Activated T-helper 1 cell treated with anti-CD3 and anti-CD28 coated beads, Interleukin-2, amount 50 U/mL, for 16 hours (primary cell): ENCODE results near the gene IFNAR1.
A peak's percentile ranks its signal among the peaks of the same experiment; 100 is the strongest.
"Not testable (repeated sequence)": the region's sequence is repeated elsewhere in the genome, so short reads cannot be mapped to it uniquely, and the experiment has no call there.

Source experiments
- DNase-seq, 2 donors: peaks; one replicate each; pipeline ENCODE4 v3.0.0-alpha.2; 2020; ENCODE audit warnings: low read depth in 1 of 2, low spot score in 1 of 2

The IFNAR1 gene

DNA sequence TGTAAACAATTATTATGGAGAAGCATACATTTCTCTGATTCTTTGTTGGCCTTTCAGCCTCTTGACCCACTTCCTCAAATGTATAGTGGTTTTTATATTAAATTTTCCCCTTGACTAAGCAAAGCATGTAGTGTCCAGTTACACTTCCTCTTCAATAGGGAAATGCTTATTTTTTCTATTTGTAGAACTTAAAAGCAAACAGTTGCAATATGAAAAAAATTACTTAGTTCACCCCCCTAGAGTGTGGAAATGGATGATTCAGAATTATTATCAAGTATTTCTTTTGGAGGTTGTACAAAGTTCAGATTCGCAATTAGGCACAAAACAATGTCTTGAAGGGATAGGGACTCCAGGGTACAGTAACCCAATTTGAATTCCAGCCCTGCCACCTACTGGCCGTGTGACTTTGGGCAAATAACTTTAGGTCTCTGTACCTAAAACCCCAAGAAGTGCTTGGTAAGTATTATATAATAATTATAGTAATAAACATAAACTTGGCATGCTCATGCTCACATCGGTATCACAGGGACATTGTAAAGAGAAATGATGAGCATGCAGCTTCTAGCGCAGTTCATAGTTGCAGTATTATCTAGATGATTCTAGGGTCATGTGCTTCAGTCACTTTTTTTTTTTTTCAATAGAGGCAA, 49.8 kb downstream of the IFNAR1 start:
- DNase-seq: no peak

DNA sequence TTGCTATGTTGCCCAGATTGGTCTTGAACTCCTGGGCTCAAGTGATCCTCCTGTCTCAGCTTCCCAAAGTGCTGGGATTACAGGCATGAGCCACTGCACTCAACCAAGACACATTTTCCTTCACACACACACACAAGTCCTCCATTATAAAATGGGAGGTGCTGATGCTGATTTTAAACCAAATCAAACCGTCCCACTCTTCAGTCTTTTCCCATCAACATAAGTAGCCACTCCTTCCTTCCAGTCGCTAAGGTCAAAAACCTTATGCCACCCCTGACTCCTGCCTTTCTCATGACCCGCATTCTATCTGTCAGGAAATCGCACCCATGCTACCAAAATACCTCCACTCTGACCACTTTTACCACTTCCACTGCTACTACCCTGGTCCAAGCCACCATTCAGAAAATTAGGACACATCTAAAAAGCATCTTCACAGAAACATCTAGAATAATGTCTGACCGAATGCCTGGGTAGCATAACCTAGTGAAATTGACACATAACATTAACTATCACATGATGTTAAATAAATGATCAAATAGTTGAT, 50.4 kb downstream of the IFNAR1 start:
- DNase-seq: no peak

DNA sequence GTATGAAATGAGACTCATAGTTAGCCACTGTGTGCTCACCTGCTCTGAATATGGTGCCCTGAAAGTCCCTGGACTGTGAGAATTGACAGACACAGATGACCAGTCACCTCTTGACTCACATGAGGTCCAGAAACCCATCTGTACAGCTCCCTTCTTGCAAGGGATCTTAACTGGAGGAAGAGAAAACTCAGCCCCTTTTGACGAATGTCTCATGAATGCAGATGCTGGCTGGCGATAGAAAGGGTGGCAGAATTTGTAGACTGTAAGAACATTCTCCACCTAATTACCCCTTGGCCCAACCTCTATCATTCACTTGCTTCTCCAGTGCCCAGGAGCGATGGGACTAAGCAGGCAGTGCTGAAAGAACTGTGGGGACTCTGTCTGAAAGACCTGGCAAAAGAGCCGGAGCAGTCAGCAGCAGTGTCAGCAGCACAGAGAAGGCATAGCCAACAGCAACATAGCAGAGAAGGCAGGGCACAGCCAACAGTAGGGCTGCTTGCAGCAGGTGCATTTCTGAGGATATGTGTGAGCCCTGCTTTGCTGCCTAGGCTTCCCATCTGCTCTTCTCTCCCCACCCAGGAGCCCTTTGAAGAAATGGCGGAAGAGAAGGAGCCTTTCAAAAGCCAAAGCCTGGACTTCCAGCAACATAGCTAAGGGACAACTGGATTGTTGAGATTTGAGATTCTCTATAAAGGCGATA, 52.6 kb downstream of the IFNAR1 start:
- no peak for DNase-seq

DNA sequence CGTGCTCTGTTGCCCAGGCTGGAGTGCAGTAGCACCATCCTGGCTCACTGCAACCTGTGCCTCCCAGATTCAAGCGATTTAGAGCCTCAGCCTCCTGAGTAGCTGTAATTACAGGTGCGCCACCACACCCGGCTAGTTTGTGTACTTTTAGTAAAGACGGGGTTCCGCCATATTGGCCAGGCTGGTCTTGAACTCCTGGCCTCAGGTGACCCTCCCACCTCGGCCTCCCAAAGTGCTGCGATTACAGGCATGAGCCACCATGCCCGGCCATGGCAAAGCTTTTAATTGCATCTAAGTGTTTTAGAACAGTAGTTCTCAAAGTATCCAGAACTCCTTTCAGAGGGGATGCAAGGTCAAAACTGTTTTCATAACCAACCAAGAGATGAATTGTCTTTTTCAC, 53.3 kb downstream of the IFNAR1 start:
- no peak for DNase-seq

DNA sequence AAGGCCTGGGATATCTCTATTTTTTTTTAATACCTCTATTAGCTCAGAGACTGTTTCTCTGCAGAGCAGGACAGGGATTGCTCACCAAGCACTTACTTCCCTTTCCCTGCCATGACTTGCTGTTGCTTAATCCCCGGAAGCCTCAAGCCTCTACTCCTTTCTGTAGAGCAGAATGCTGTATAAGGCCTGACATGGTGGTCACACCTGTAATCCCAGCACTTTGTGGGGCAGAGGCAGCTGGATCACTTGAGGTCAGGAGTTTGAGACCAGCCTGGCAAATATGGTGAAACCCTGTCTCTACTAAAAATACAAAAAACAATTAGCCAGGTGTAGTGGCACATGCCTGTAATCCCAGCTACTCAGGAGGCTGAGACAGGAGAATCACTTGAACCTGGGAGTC, 55.2 kb downstream of the IFNAR1 start:
- not testable (repeated sequence) for DNase-seq

DNA sequence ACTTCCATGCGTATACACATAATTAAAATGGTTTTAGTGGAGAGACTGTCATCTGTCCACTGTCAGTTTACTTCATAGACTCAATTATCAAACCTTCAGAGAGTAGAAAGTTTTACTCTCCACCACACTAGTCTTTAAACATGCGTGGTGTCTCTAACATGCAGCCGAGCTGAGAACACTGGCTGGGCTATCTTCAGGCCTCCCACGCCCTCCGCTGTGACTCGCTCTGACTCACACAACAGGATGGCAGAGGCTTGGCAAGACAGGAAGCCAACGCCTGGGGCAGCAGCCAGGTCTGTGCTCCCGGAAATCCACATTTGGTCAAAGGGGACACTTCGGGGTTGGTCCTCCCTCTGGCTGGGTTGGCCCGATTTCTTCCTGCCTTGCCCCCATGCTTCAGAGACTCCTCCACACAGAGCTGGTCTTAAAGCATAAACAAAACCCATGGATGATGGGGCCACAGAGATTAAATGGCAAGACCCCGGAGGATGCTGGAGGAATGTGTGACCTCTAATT, 55.8 kb downstream of the IFNAR1 start:
- peak; percentile 65 to 73 for DNase-seq

DNA sequence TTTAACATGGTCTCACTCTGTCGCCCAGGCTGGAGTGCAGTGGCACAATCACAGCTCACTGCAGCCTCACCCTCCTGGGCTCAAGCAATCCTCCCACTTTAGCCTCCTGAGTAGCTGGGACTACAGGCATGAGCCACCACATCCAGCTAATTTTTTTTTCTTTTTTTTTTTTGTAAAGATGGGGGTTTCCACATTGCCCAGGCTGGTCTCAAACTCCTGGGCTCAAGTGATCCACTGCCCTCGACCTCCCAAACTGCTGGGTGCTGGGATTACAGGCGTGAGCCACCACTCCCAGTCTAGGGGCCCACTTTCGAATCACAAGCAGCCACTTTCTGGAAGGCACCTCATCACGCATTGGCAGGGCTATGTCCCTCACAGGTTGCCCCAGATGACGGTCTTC, 56.6 kb downstream of the IFNAR1 start:
- not testable (repeated sequence) for DNase-seq

DNA sequence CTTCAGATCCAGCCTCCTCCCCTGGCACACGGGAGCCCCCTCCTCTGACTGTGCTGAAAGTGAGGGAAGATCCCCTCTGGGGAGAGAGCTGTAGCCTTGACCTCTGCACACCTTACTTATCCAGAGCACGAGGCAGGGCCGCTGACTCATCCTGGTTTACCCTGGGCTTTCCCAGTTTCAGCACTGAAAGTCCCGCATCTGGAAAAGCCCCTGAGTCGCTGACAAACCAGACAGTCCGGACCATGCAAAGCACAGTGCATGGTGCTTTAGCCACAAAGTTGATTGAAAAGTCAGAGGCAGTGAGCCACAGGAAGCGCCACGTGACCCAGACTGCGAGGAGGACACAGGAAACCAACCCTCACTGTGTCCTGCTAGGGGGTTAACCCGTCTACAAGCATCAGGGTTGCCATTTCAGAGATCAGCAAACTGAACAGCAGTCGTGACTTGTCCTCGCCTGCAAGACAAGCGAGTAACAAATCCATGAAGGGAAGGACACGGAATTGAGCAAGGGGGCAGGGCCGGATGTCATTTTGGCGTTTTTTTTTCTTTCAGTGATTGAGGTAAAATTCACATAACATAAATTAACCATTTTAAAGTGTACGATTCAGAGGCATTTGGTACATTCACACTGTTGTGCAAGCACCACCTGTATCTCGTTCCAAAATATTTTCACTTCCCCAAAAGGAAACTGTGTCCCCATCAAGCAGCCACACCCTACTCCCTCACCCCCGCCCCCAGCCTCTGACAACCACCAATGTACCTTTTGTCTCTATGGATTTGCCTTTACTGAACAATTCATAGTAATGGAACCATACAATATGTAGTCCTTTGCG, 58.5 kb downstream of the IFNAR1 start:
- DNase-seq: peak; percentile 41 to 55

DNA sequence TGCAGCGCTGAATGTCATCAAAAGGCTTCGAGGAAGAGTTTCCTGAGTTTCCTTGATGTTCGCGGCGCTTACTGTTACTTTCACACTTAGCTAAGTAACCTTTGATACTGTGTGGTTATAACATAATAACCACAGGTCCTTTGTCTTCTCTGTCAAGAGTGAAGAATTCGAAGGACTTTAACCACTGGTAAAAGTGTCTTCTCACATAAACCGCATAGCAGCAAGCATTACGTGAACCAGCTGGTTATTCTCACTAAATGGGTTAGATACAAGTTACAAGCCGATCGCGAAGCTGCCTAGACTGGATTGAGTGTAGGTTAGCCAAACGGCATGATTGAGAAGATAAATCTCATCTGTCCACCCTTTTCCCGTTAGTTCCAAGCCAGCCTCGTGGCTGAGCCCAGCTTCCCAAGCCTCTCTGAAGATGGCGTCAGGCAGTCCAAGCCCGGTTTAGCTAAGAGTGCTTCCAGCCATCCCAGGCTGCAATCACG, 60.1 kb downstream of the IFNAR1 start:
- DNase-seq: no peak

DNA sequence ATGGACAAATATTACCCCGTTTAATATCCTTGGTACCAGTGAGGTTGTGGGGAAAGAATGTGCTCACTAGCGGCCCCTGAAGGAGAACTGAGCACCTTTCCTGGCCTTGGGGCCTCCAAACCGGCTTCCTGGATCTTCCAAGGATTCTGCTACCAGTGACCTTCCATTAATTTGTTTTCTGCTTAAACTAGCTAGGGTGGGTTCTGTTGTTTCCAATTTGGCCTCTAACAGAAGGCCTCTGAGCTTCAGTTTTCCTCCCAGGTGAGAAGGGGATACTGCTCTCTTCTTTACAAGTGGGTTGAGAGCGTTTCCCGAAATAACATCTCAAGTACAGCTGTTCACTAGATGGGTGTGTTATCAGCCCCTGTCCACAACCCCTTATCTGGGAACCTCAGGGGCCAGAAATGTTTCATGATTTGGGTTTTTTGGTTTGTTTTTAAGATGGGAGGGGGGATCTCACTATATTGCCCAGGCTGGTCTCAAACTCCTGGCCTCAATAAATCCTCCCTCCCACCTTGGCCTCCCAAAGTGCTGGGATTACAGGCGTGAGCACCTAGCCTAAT, 61.5 kb downstream of the IFNAR1 start:
- DNase-seq: no peak

DNA sequence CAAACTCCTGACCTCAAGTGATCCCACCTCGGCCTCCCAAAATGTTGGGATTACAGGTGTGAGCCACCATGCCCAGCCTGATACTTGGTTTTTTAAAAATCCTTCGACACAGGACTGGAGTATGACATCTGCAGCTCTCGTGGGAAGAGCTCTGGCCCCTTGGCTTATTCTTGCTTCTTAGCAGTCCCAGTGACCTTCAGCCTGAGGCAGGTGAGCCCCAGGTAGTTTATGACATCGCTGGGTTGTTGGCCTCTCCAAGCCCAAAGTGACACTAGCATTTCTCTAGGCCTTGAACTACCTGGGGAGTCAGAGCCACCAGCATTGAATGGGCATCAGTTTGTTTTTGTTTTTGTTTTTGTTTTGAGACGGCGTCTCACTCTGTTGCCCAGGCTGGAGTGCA, 62.5 kb downstream of the IFNAR1 start:
- DNase-seq: no peak

DNA sequence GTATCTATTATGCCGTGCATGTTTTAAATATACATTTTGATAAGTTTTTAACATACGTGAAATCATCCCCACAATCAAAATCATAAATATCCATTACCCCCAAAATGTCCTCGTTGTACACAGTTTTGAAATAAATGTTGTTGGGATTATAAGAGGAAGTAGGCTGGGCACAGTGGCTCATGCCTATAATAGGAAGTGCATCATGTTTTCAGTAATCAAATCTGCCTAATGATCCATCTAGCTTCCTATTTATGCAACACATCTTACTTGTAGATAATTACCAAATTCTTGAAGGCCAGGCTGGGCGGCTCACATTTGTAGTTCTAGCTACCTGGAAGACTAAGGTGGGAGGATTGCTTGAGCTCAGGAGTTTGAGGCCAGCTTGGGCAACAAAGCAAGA, 63.4 kb downstream of the IFNAR1 start:
- DNase-seq: no peak

DNA sequence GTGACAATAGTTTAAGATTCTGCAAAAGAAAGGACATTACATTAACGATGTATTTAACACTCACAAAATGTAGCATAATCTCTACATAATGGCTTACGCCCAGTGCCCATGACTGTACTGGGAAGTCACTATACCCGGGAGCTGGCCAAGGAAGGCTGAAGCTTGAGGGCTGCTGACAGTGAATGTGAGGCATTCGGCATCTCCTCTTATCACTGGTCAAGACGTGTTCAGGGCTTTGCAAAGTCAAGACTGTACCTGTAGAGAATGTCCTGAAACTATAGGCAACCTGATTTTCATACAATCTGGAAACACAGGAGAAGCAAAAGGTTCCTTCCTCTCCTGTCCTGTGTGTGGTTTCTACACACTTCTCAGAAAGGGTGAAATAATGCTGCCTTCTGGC, 65.7 kb downstream of the IFNAR1 start:
- no peak for DNase-seq

DNA sequence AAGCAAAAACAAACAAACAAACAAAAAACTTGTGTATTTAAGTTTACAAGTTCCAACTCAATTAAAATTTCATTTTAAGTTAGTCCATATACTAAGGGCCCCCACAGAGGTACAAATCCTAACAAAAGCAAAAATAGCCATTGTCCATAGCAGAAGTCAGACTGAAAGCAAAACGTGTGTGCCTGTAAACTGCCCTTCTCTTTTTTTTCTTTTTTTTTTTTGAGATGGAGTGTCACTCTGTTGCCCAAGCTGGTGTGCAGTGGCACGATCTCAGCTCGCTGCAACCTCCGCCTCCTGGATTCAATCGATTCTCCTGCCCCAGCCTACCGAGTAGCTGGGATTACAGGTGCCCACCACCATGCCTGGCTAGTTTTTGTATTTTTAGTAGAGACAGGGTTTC, 66.9 kb downstream of the IFNAR1 start:
- DNase-seq: no peak

DNA sequence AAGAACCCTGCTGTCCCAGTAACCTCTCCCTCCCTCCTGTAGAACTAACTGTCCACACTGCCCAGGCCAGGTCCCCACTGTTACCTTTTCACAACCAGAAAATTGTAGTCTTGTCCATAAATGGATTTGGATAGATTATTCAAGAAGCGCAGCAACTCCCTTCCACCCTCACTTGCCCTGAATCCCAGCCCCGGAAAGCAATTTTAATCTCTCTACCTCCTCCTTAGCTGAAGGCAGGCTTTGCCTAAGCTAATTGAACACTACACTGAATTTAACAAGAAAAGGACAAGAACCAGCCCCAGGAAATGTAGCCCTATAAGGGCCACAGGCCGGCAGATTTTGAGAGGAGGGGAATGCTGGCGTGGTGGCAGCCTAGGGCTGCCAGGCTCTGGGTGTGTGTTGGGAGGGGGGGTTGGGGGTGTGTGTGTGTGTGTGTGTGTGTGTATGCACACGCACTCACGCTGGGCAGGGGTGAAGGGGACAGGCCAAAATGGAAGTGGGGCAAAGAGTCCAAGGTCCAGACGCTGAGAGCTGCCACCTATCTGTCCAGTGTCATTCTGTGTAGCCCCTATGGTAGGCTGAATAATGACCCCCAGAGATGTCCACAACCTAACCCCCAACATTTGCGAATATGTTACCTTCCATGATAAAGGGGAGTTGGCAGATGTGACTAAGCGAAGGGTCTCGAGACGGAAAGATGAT, 67.7 kb downstream of the IFNAR1 start:
- DNase-seq: no peak

DNA sequence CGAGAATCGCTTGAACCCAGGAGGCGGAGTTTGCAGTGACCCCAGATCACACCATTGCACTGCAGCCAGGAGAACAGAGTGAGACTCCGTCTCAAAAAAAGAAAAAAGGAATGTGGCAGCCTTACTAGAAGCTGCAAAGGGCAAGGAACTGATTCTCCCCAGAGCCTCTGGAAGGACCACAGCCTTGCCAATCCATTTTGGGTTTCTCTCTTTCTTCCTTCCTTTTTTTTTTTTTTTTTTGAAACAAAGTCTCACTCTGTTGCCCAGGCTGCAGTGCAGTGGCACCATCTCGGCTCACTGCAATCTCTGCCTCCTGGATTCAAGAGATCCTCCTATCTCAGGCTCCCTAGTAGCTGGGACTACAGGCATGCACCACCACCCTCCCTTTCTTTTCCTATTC, 68.6 kb downstream of the IFNAR1 start:
- DNase-seq: no peak

DNA sequence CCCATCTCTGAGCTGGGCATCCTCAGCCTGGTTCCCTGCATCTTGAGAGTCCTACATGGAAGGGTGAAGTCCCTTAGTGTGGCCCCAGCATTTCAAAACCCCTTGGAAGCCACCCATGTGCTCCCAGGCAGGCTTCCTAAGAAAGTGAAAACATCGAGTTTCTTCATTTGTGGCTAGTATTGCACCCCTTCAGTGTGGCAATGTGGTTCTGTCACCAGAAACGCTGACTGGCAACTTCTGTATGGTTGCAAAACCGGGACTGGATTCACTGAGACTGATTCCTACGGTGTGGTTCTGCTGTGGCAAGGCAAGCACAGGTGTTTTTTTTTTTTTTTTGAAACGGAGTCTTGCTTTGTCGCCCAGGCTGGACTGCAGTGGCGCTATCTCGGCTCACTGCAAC, 69.5 kb downstream of the IFNAR1 start:
- no peak for DNase-seq

DNA sequence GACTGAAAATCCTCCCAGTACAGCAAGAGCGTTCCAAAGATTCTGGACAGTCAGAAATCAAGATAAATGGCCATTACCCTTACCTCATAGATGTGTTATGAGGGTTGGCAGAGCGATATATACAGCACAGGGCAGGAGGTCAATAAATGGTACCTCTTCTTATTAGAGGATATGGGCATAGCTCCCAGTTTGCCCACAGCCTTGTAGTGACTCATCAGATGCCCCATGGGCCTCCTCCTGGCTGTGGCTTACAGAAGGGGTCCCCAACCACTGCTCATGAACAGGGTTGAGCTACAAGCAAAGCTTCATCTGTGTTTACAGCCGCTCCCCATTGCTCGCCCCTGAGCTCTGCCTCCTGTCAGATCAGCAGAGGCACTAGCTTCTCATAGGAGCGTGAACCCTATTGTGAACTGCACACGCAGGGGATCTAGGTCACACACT, 71.1 kb downstream of the IFNAR1 start:
- DNase-seq: no peak

DNA sequence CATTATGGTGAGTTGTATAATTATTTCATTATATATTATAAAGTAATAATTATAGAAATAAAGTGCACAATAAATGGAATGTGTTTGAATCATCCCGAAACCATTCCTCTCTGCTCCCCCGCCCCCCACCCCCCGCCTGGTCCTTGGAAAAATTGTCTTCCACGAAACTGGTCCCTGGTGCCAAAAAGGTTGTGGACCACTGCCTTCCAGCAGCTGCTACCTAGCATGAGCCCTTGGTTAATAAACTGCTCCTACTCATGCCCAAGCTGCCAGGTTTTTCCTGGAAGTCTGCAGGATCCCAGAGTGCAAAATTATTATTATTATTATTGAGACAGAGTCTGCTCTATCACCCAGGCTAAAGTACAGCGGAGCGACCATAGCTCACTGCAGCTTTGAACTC, 71.7 kb downstream of the IFNAR1 start:
- DNase-seq: no peak

DNA sequence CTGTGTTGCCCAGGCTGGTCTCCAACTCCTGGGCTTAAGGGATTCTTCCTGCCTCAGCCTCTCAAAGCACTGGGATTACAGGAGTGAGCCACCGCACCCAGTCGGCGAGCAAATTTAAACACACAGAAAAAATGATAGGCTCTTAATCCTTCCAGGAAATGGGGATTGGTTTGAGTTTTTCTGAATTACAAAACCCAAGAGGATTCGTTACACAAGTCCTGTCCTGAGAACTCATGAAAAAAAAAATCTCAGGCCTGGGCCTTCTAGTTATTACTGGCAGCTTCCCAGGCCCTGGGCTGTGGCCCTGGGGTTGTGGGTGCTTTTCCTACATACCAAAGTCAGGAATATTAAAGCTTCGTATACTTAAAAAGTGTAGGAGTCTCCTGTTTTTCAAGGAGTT, 72.2 kb downstream of the IFNAR1 start:
- no peak for DNase-seq

DNA sequence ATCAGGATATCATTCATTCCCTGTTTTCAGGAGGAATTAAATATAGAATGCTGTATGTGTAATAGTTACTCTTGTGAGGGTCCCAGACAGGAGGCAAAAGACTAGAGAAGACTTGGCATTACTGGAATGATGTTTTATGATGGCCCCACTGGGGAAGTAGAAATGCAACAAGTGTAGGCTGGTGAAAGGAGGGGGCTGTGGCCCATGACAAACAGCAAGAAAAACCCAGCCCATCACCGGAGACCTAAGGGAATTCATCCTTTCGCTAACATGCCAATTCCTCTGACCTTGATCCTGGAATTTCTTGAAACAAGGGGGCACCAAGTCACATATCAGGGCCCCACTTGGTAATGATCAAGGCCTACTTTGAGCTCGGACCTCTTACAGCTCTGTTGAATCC, 72.9 kb downstream of the IFNAR1 start:
- DNase-seq: no peak
